Measurements from ENCODE around the gene EPB41L2.

DNA sequence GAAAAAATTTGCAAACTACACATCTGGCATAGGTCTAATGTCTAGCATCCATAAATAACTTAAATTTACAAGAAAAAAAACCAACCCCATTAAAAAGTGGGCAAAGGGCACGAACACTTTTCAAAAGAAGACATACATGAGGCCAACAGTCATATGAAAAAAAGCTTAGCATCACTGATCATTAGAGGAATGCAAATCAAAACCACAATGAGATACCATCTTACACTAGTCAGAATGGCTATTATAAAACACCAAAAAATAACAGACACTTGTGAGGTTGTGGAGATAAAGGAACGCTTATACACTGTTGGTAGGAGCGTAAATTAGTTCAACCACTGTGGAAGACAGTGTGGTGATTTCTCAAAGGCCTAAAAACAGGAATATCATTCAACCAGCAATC, 33.7 kb upstream of the EPB41L2 start:
- TF ChIP-seq, protein P1, sequence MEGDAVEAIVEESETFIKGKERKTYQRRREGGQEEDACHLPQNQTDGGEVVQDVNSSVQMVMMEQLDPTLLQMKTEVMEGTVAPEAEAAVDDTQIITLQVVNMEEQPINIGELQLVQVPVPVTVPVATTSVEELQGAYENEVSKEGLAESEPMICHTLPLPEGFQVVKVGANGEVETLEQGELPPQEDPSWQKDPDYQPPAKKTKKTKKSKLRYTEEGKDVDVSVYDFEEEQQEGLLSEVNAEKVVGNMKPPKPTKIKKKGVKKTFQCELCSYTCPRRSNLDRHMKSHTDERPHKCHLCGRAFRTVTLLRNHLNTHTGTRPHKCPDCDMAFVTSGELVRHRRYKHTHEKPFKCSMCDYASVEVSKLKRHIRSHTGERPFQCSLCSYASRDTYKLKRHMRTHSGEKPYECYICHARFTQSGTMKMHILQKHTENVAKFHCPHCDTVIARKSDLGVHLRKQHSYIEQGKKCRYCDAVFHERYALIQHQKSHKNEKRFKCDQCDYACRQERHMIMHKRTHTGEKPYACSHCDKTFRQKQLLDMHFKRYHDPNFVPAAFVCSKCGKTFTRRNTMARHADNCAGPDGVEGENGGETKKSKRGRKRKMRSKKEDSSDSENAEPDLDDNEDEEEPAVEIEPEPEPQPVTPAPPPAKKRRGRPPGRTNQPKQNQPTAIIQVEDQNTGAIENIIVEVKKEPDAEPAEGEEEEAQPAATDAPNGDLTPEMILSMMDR (IDR thresholded peaks at IDR 0.05) = no peak
- TF ChIP-seq POLR2A (IDR thresholded peaks at IDR 0.05) = no peak
